Naive thymus-derived CD8-positive, alpha-beta T cell (primary cell): Measurements from ENCODE around the gene MYL5. TPM values are rescaled to one million over a fixed set of nuclear protein-coding genes. Genes with fewer than 3 reads are reported as not detected.

Experiments
- ATAC-seq, 2 donors: fragments of 150-1000 bp; cut with Tn5 transposase in 1 of 2; sonication (Bioruptor Pico), chemical (Tn5 transposase) in 1 of 2; 1 replicate in 1 of 2; 2 replicates in 1 of 2; pipeline ENCODE4 v1.10.0; 2021; ENCODE audit warnings: mild to moderate bottlenecking in 2 of 2, moderate library complexity in 2 of 2
- POLR2A ChIA-PET: fragments of 350-600 bp; sonication (Branson Sonifier 250); formaldehyde crosslinking; loops from one replicate; lab custom pipeline; 2021; ENCODE audit warnings: antibody characterized with exemption; lab: Charles Lee
- DNase-seq, 10 donors: peaks; one replicate each; pipeline versions ENCODE4 v3.0.0 to v3.0.0-alpha.2; 2020 to 2022
- H3K27ac Mint-ChIP-seq, 10 donors: one replicate each; pipeline ENCODE4 v1.8.0; 2020 to 2022; ENCODE audit warnings: mild to moderate bottlenecking in 10 of 10, mixed read lengths in 10 of 10, moderate library complexity in 4 of 10, inconsistent platforms in 1 of 10
- H3K27me3 Mint-ChIP-seq, 5 donors: one replicate each; pipeline ENCODE4 v1.8.0; 2021 to 2022; ENCODE audit warnings: mixed read lengths in 5 of 5
- H3K36me3 Mint-ChIP-seq, 3 donors: one replicate each; pipeline ENCODE4 v1.8.0; 2020 to 2022; ENCODE audit warnings: mixed read lengths in 3 of 3, mild to moderate bottlenecking in 2 of 3, inconsistent platforms in 1 of 3
- H3K4me1 Mint-ChIP-seq, 4 donors: one replicate each; pipeline ENCODE4 v1.8.0; 2021 to 2022; ENCODE audit warnings: mixed read lengths in 4 of 4
- H3K4me3 Mint-ChIP-seq, 10 donors: one replicate each; pipeline ENCODE4 v1.8.0; 2020 to 2022; ENCODE audit warnings: mild to moderate bottlenecking in 10 of 10, mixed read lengths in 10 of 10, moderate library complexity in 6 of 10, inconsistent platforms in 1 of 10
- H3K9me3 Mint-ChIP-seq, 9 donors: one replicate each; pipeline ENCODE4 v1.8.0; 2020 to 2022; ENCODE audit warnings: mixed read lengths in 9 of 9, mild to moderate bottlenecking in 3 of 9, inconsistent platforms in 1 of 9, moderate library complexity in 1 of 9
- polyA plus RNA-seq, 3 donors: library from polyadenylated mRNA; unstranded; fragments of 300-500 nt; fragmentation: Illumina TruSeq; gene quantifications; one replicate each; pipeline ENCODE4 v1.2.3, GENCODE V29; 2021
- total RNA-seq, 8 experiments: library from RNA in 2 of 8; stranded (reverse) in 2 of 8; gene quantifications; one replicate each; pipeline ENCODE4 v1.2.3 and lab custom pipeline; 2021 to 2026

Gene MYL5
- total and polyA plus RNA-seq, 5 experiments from 2014 or later, result 3.1 to 35.6 (median 13.9) TPM

- H3K4me1 Mint-ChIP-seq, result peaks cover 0 to 7% (median 2%) of the 10 kb centered on the region in 4 donors
- no peak overlapping the region for H3K27ac Mint-ChIP-seq
- no peak for ATAC-seq
- peaks cover 0 to 5% (median 0%) of the 10 kb centered on the region in 3 donors for H3K36me3 Mint-ChIP-seq
- POLR2A ChIA-PET, result interaction anchor here (0.6 kb wide), 1 partner anchor 40 kb away, joined by 4 read pairs; no protein-coding TSS in a partner anchor
- no peak overlapping the region for H3K4me3 Mint-ChIP-seq
- H3K9me3 Mint-ChIP-seq, result peaks cover 0 to 10% (median 4%) of the 10 kb centered on the region in 9 donors
- no peak for DNase-seq
- H3K27me3 Mint-ChIP-seq, result peaks cover 5 to 32% (median 18%) of the 10 kb centered on the region in 5 donors
Observed at GRCh38 chr4:647481-647880, 26.9 kb upstream of the MYL5 start.

DNA sequence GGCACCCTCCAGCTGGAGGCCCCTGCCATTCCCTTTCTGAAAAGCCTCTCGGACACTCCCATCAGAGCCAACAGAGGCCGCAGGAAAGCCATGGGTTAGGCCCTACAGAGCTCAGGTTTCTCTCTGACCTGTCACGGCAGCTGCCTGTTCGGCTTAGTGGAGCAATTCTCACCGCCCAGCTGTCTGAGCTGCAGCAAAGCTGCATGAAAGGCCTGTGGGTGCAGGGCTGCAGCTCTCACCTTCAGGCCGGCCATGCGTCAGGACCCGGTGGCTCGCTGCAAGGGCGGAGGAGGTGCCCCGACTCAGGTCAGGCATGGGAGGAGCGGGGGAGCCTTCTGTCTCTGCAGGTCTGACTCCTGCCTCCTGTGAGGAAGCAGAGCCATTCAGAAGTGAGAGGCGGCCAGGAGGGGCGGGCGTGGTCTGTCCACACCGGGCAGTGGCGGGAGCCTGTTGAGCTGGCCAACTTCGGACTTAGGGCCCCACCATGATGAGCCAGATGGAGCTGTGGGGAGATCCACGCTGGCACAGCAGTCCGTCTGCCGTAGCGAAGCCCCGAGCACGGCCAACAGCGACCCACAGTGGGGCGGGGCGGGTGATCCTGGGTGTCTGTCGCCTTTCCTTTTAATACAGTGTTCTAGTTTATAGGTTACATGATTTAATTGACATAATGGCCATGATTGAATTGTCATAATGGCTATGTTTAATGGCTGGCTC is 25.6 kb upstream of the MYL5 start:
- Mint-ChIP-seq H3K4me1 (peaks cover 0 to 7% (median 2%) of the 10 kb centered on the region in 4 donors), H3K4me3 (no peak overlapping the region), H3K36me3 (no peaks in the 10 kb centered on the region), H3K27ac (no peak overlapping the region), H3K9me3 (peaks cover 0 to 3% (median 0%) of the 10 kb centered on the region in 9 donors), H3K27me3 (peaks cover 6 to 32% (median 18%) of the 10 kb centered on the region in 5 donors)
- DNase-seq (no peak), ATAC-seq (no peak)
- POLR2A ChIA-PET, result no interaction called here

DNA sequence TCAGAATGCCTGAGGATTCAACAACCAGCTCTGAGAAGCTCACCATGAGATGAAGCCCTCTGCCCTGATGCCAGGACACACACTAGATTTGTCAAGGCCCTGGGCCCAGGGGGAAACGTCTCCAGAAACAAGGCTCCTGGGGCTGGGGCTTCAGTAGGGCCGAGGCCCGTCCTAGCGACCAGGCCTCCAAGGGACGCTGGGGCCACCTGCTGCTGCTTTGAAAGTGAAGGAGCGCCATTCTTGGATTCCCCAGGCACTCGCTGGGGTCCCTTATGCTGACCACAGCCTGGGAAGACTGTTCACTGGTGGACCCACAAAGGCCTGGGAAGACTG is 25.1 kb upstream of the MYL5 start:
- DNase-seq (no peak), ATAC-seq (no peak)
- Mint-ChIP-seq H3K4me3 (no peak overlapping the region), H3K27ac (no peak overlapping the region), H3K9me3 (peaks cover 0 to 3% (median 0%) of the 10 kb centered on the region in 9 donors), H3K4me1 (peaks cover 0 to 7% (median 2%) of the 10 kb centered on the region in 4 donors), H3K27me3 (peaks cover 6 to 32% (median 18%) of the 10 kb centered on the region in 5 donors), H3K36me3 (no peaks in the 10 kb centered on the region)
- POLR2A ChIA-PET, result no interaction called here

GRCh38 chr4:649751-650310 is 24.5 kb upstream of the MYL5 start:
- no peak for DNase-seq

DNA sequence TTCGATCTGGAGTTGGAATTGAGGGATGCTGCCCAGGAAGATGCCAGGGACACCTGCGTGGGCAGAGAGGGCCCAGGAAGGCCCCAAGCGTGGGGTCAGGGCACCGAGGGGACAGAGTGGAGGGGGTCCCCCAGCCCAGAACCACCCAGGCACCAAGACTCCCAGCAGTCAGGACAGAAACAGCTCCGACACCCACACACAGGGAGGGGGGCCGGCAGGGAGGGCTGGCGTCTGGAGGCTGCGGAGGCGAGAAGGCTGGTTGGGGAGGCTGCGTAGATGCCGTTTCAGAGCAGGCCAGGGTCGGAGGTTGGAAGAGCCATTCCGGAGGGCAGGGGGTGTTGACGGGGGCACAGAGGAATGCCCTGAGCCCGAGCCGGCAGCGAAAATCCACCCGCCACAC is 23.9 kb upstream of the MYL5 start:
- Mint-ChIP-seq H3K27me3 (peaks cover 3 to 32% (median 18%) of the 10 kb centered on the region in 5 donors), H3K9me3 (peaks cover 0 to 3% (median 0%) of the 10 kb centered on the region in 9 donors), H3K27ac (no peak overlapping the region), H3K36me3 (no peaks in the 10 kb centered on the region), H3K4me3 (no peak overlapping the region), H3K4me1 (peaks cover 0 to 7% (median 2%) of the 10 kb centered on the region in 4 donors)
- POLR2A ChIA-PET, result no interaction called here
- DNase-seq, result no peak
- no peak for ATAC-seq

More at GRCh38 chr4:649751-650310, 24.5 kb upstream of the MYL5 start:
- Mint-ChIP-seq H3K36me3 (no peaks in the 10 kb centered on the region), H3K9me3 (peaks cover 0 to 3% (median 0%) of the 10 kb centered on the region in 9 donors), H3K27ac (no peak overlapping the region), H3K4me3 (no peak overlapping the region), H3K4me1 (peaks cover 0 to 7% (median 2%) of the 10 kb centered on the region in 4 donors), H3K27me3 (peaks cover 5 to 32% (median 18%) of the 10 kb centered on the region in 5 donors)
- ATAC-seq, result no peak
- POLR2A ChIA-PET, result no interaction called here

DNA sequence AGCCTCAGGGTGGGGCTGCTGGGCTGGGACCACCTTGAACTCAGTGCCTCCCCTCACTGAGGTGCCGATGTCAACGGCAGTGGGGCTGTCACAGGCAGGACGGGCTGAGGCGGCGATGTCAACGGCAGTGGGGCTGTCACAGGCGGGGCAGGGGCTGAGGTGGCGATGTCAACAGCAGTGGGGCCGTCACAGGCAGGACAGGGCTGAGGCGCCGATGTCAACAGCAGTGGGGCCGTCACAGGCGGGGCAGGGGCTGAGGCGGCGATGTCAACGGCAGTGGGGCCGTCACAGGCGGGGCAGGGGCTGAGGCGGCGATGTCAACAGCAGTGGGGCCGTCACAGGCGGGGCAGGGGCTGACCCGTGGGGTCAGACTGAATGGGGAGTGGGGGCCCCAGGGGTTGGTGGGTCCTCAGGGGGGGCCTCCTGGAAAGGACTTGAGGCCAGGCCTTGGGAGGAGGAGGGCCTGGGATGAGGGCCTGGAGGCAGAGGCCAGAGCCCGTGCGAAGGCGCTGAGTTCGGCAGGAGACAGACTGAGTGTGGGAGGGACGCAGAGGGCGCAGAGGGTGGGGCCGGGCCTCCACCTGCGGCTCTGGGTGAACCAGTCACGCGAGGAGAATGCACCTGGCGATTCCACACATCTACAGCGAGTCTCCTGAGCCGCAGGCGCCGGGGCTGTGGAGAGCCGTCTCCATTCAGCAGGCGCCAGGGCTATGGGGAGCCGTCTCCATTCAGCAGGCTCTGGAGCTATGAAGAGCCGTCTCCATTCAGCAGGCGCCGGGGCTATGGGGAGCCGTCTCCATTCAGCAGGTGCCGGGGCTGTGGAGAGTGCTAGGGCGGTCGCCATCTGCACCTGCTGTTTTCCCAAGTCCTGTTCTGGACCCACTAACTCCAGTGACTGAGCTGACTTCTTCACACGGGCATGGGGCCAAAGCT is 23.1 kb upstream of the MYL5 start:
- Mint-ChIP-seq H3K9me3 (no peaks in the 10 kb centered on the region), H3K4me1 (peaks cover 0 to 6% (median 2%) of the 10 kb centered on the region in 4 donors), H3K27ac (peak overlapping the region in 1 of 10 donors; percentile 57), H3K36me3 (no peaks in the 10 kb centered on the region), H3K27me3 (peaks cover 1 to 30% (median 12%) of the 10 kb centered on the region in 5 donors), H3K4me3 (peak overlapping the region in 1 of 10 donors; percentile 27)
- DNase-seq (no peak), ATAC-seq (peak in 1 of 2 donors; percentile 53)
- POLR2A ChIA-PET, result no interaction called here

GRCh38 chr4:651884-652642 is 22.3 kb upstream of the MYL5 start:
- no peak for ATAC-seq
- no peak overlapping the region for H3K4me3 Mint-ChIP-seq
- no peak for DNase-seq
- peaks cover 0 to 3% (median 0%) of the 10 kb centered on the region in 4 donors for H3K4me1 Mint-ChIP-seq
- peaks cover 1 to 22% (median 6%) of the 10 kb centered on the region in 5 donors for H3K27me3 Mint-ChIP-seq
- no peaks in the 10 kb centered on the region for H3K36me3 Mint-ChIP-seq
- POLR2A ChIA-PET, result no interaction called here
- H3K9me3 Mint-ChIP-seq, result no peaks in the 10 kb centered on the region
- H3K27ac Mint-ChIP-seq, result no peak overlapping the region

DNA sequence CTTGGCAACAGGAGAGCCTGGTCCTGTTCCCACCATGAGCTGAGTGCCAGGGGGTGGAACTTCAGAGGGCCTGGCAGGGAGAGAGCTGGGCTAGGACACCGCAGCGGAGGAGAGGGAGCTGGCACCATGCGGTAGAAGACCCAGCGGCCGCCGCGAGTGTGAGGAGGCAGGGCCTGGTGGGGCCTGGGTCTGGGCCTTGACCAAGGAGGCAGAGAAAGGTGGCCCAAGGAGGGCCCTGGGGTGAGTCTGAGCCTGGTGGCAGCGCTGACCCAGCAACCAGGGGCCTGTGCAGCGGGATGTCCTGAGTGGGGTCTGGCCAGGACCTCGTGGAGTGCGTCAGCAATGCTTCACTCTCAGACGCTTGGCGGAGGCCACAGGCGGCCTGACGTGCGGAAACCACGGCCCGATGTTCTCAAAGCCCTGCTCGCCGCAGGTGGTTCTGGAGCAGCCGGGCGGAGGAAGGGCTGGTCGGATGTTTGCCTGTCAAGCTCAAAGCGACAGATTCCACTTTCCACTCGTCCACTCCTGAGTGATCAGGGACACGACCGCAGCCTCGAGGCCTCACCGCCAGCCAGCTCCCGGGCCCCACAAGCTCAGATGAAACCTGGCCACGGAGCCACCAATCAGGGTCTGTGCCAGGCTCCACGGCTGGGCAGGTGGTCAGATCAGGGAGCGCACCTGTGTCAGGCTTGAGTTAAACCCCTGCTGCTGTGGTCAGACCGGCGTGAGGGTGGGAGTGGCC is 21.1 kb upstream of the MYL5 start:
- no peak for DNase-seq
- POLR2A ChIA-PET, result interaction anchor here (1.2 kb wide), 1 partner anchor 11 kb away, joined by 3 read pairs; no protein-coding TSS in a partner anchor
- peaks cover 0 to 3% (median 0%) of the 10 kb centered on the region in 4 donors for H3K4me1 Mint-ChIP-seq

DNA sequence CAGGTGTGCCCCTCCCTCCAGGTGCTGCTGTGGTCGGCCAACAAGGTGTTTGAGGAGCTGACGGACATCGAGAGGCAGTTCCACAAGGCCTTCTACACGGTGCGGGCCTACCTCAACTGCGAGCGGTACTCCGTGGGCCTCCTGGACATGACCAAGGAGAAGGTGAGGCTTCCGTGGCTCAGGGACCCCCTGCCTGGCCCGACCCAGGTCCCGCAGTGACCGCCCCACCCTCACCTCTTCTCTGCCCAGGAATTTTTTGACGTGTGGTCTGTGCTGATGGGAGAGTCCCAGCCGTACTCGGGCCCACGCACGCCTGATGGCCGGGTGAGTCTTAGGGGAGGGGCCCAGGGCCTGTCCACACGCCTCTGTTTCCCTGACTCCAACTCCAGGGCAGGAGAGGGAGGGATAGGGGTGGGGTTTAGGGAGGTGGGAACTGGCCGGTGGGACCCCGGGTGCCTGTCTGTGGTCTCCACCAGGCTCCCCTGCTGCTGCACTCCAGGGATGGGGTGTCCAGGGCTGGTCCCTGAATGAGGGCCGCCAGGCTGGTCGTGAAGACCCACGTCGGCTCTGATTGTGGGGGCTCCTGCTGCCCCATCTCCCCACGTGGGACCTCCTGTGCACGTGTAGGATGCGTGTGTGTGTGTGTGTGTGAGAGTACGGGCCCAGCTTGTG is 20.4 kb upstream of the MYL5 start:
- Mint-ChIP-seq H3K4me1 (peaks cover 0 to 3% (median 0%) of the 10 kb centered on the region in 4 donors), H3K36me3 (no peaks in the 10 kb centered on the region), H3K27me3 (peaks cover 1 to 17% (median 6%) of the 10 kb centered on the region in 5 donors), H3K4me3 (no peak overlapping the region), H3K27ac (no peak overlapping the region), H3K9me3 (no peaks in the 10 kb centered on the region)
- POLR2A ChIA-PET, result interaction anchor here (1.2 kb wide), 1 partner anchor 10 kb away, joined by 3 read pairs; no protein-coding TSS in a partner anchor
- ATAC-seq (no peak), DNase-seq (no peak)

More for the DNA sequence above, 21.1 kb upstream of the MYL5 start:
- H3K27ac Mint-ChIP-seq, result peak overlapping the region in 1 of 10 donors; percentile 72
- no peaks in the 10 kb centered on the region for H3K36me3 Mint-ChIP-seq
- H3K9me3 Mint-ChIP-seq, result no peaks in the 10 kb centered on the region
- no peak overlapping the region for H3K4me3 Mint-ChIP-seq
- no peak for ATAC-seq
- H3K27me3 Mint-ChIP-seq, result peaks cover 1 to 18% (median 6%) of the 10 kb centered on the region in 5 donors

DNA sequence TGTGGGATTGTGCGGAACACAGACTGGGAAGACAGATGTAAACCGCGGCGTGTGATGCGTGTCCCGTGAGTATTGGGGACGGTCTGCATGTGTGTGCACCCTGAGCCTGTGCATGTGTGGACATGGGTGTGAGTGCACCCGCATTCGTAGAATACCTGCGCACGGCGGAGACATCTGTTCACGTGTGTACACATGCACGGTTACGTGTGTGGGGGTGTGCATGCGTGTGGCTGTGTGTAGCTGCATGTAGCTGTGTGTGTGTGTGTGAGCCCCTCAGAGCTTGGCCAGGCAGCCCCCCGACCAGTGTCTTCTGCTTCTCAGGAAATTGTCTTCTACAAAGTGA is 19.9 kb upstream of the MYL5 start:
- POLR2A ChIA-PET, result interaction anchor here (1.2 kb wide), 1 partner anchor 10 kb away, joined by 3 read pairs; no protein-coding TSS in a partner anchor
- ATAC-seq, result no peak
- no peak overlapping the region for H3K27ac Mint-ChIP-seq

More for the DNA sequence above, 19.9 kb upstream of the MYL5 start:
- H3K27me3 Mint-ChIP-seq, result peaks cover 1 to 13% (median 6%) of the 10 kb centered on the region in 5 donors
- H3K9me3 Mint-ChIP-seq, result no peaks in the 10 kb centered on the region
- DNase-seq, result no peak
- no peaks in the 10 kb centered on the region for H3K36me3 Mint-ChIP-seq
- H3K4me1 Mint-ChIP-seq, result peaks cover 0 to 5% (median 0%) of the 10 kb centered on the region in 4 donors
- no peak overlapping the region for H3K4me3 Mint-ChIP-seq
